Activated CD4-positive, alpha-beta T cell treated with anti-CD3 and anti-CD28 coated beads, Interleukin-2, amount 50 U/mL, for 16 hours (primary cell): ENCODE measurements around the gene PPP2R5E.
"Not testable (repeated sequence)": the region's sequence is repeated elsewhere in the genome, so short reads cannot be mapped to it uniquely, and the experiment has no call there.

Source experiments
- DNase-seq: peaks from one replicate; pipeline ENCODE4 v3.0.0-alpha.2; 2020

PPP2R5E gene

GRCh38 chr14:63543000-63543825 lies at the start of gene PPP2R5E:
Gene PPP2R5E (minus strand): TSS chr14:63543377. CDS start chr14:63539685, 3,692 bp downstream.
- DNase-seq, result peak; percentile 99

- not testable (repeated sequence) for DNase-seq
These were observed 39.9 kb upstream of the PPP2R5E start for GRCh38 chr14:63583046-63583445.

GRCh38 chr14:63581491-63581890 lies 38.3 kb upstream of the PPP2R5E start:
- DNase-seq, result no peak

- DNase-seq, result no peak
These were observed 35.1 kb upstream of the PPP2R5E start for GRCh38 chr14:63578300-63578699.

GRCh38 chr14:63573581-63573980 lies 30.4 kb upstream of the PPP2R5E start:
- DNase-seq, result no peak

GRCh38 chr14:63565448-63565847 lies 22.3 kb upstream of the PPP2R5E start:
- DNase-seq, result no peak

- no peak for DNase-seq
These were observed 21.1 kb upstream of the PPP2R5E start for GRCh38 chr14:63564318-63564717.

- DNase-seq, result no peak
These were observed 20.3 kb upstream of the PPP2R5E start for GRCh38 chr14:63563370-63564026.

GRCh38 chr14:63562405-63562804 lies 19.2 kb upstream of the PPP2R5E start:
- no peak for DNase-seq

GRCh38 chr14:63555572-63555971 lies 12.4 kb upstream of the PPP2R5E start:
- peak; percentile 4 for DNase-seq

GRCh38 chr14:63551332-63551731 lies 8.2 kb upstream of the PPP2R5E start:
- DNase-seq, result no peak

GRCh38 chr14:63547798-63548335 lies 4.7 kb upstream of the PPP2R5E start:
- DNase-seq, result no peak

GRCh38 chr14:63545431-63545830 lies 2.3 kb upstream of the PPP2R5E start:
- DNase-seq, result no peak

GRCh38 chr14:63544591-63545299 lies 1.6 kb upstream of the PPP2R5E start:
- DNase-seq, result no peak

- no peak for DNase-seq
These were observed 739 bp upstream of the PPP2R5E start for GRCh38 chr14:63543826-63544406.

GRCh38 chr14:63542231-63542999 lies 762 bp downstream of the PPP2R5E start:
- DNase-seq, result no peak

GRCh38 chr14:63535918-63536317 lies 7.3 kb downstream of the PPP2R5E start:
- DNase-seq, result no peak

GRCh38 chr14:63533474-63533873 lies 9.7 kb downstream of the PPP2R5E start:
- DNase-seq, result no peak

- DNase-seq, result peak; percentile 21
These were observed 18.5 kb downstream of the PPP2R5E start for GRCh38 chr14:63524537-63525155.

GRCh38 chr14:63523735-63524426 lies 19.3 kb downstream of the PPP2R5E start:
- no peak for DNase-seq

- not testable (repeated sequence) for DNase-seq
These were observed 20.7 kb downstream of the PPP2R5E start for GRCh38 chr14:63522511-63522910.
